ENCODE results near the gene PYGO2. TPM values are rescaled to one million over a fixed set of nuclear protein-coding genes. Genes with fewer than 3 reads are reported as not detected.
"Not testable (repeated sequence)": the region's sequence is repeated elsewhere in the genome, so short reads cannot be mapped to it uniquely, and the experiment has no call there.

PYGO2 gene
- total RNA-seq, 1 donor from 2014 or later: 20.9 TPM

- no peak for DNase-seq (ENCODE audit: extremely low read depth, low read depth, low spot score)
These were observed 22.3 kb upstream of the PYGO2 start for GRCh38 chr1:154983776-154984466.

- peak; percentile 99 for DNase-seq (ENCODE audit: extremely low read depth, low read depth, low spot score)
These were observed 21.5 kb upstream of the PYGO2 start, which contains the start of gene FLAD1 for GRCh38 chr1:154982897-154983648. Gene FLAD1, plus strand, starts transcription at chr1:154983344. Its CDS starts 351 bp downstream, at chr1:154983695.

- no peak for DNase-seq (ENCODE audit: extremely low read depth, low read depth, low spot score)
These were observed 20.8 kb upstream of the PYGO2 start for GRCh38 chr1:154982341-154982740.

GRCh38 chr1:154978360-154978759 is 16.8 kb upstream of the PYGO2 start:
- DNase-seq (ENCODE audit: extremely low read depth, low read depth, low spot score): no peak

- not testable (repeated sequence) for DNase-seq (ENCODE audit: extremely low read depth, low read depth, low spot score)
These were observed 16.2 kb upstream of the PYGO2 start for GRCh38 chr1:154977762-154978161.

GRCh38 chr1:154975409-154976059 is 14.0 kb upstream of the PYGO2 start:
- no peak for DNase-seq (ENCODE audit: extremely low read depth, low read depth, low spot score)

- peak; percentile 92 for DNase-seq (ENCODE audit: extremely low read depth, low read depth, low spot score)
These were observed 13.3 kb upstream of the PYGO2 start for GRCh38 chr1:154974808-154975408.

- DNase-seq (ENCODE audit: extremely low read depth, low read depth, low spot score): peak; percentile 99
These were observed 12.7 kb upstream of the PYGO2 start, which contains the start of gene CKS1B for GRCh38 chr1:154974102-154974807. Gene CKS1B, plus strand, starts transcription at chr1:154974681. Its CDS starts 65 bp downstream, at chr1:154974746.

- peak; percentile 91 for DNase-seq (ENCODE audit: extremely low read depth, low read depth, low spot score)
These were observed 11.9 kb upstream of the PYGO2 start for GRCh38 chr1:154973344-154974101.

GRCh38 chr1:154972517-154973343 is 11.1 kb upstream of the PYGO2 start:
- DNase-seq (ENCODE audit: extremely low read depth, low read depth, low spot score): peak; percentile 86

GRCh38 chr1:154972213-154972516 is 10.6 kb upstream of the PYGO2 start:
- DNase-seq (ENCODE audit: extremely low read depth, low read depth, low spot score): no peak

- DNase-seq (ENCODE audit: extremely low read depth, low read depth, low spot score): no peak
These were observed 9.9 kb upstream of the PYGO2 start for GRCh38 chr1:154971341-154971998.

- DNase-seq (ENCODE audit: extremely low read depth, low read depth, low spot score): no peak
These were observed 9.2 kb upstream of the PYGO2 start, which contains the start of gene SHC1 for GRCh38 chr1:154970631-154971340. Gene SHC1, minus strand, starts transcription at chr1:154970747. Its CDS starts 221 bp downstream, at chr1:154970526.

GRCh38 chr1:154969860-154970452 is 8.4 kb upstream of the PYGO2 start:
- DNase-seq (ENCODE audit: extremely low read depth, low read depth, low spot score): no peak

- no peak for DNase-seq (ENCODE audit: extremely low read depth, low read depth, low spot score)
These were observed 7.7 kb upstream of the PYGO2 start for GRCh38 chr1:154969246-154969645.

- no peak for DNase-seq (ENCODE audit: extremely low read depth, low read depth, low spot score)
These were observed 7.1 kb upstream of the PYGO2 start for GRCh38 chr1:154968731-154969130.

GRCh38 chr1:154967331-154967950 is 5.9 kb upstream of the PYGO2 start:
- DNase-seq (ENCODE audit: extremely low read depth, low read depth, low spot score): no peak
